B cell (primary cell): ENCODE measurements around the gene GLB1L2.

Experiments
- CTCF ChIP-seq: fragments of 200-600 bp; IDR thresholded peaks from one replicate; pipeline ENCODE4 v1.8.0; 2022; ENCODE audit warnings: antibody characterized with exemption, mild to moderate bottlenecking
- EZH2 ChIP-seq: IDR thresholded peaks from 2 replicates; pipeline ENCODE4 v1.6.1; 2012; ENCODE audit warnings: borderline replicate concordance, low read depth, mild to moderate bottlenecking, moderate library complexity, low read length; ENCODE audit not compliant: insufficient read depth, poor library complexity, severe bottlenecking

GRCh38 chr11:134339756-134340155 is 8.0 kb downstream of the GLB1L2 start:
- no peak for TF ChIP-seq CTCF
- no peak for TF ChIP-seq EZH2
